Peyer's patch (tissue), 4 donors: ENCODE data around the gene PHLDA1.

Experiments used
- CTCF ChIP-seq, 6 experiments: fragments of 450-650 bp in 4 of 6; fragments of 200-600 bp in 2 of 6; sonication (generic) in 1 of 6; IDR thresholded peaks; one replicate each; pipeline ENCODE4 v1.5.1; 2017 to 2019; ENCODE audit warnings: antibody characterized with exemption in 6 of 6, mild to moderate bottlenecking in 3 of 6, moderate library complexity in 1 of 6
- POLR2A ChIP-seq, 2 donors: fragments of 450-650 bp; IDR thresholded peaks; one replicate each; pipeline ENCODE4 v1.5.1; 2017; ENCODE audit warnings: antibody characterized with exemption in 2 of 2, mild to moderate bottlenecking in 2 of 2, moderate library complexity in 2 of 2

GRCh38 chr12:75991753-75992152 is 39.8 kb downstream of the PHLDA1 start:
- no peak for TF ChIP-seq POLR2A (IDR thresholded peaks at IDR 0.05)
- no peak for TF ChIP-seq CTCF (IDR thresholded peaks at IDR 0.05)
